ENCODE data around the gene BBLN.

DNA sequence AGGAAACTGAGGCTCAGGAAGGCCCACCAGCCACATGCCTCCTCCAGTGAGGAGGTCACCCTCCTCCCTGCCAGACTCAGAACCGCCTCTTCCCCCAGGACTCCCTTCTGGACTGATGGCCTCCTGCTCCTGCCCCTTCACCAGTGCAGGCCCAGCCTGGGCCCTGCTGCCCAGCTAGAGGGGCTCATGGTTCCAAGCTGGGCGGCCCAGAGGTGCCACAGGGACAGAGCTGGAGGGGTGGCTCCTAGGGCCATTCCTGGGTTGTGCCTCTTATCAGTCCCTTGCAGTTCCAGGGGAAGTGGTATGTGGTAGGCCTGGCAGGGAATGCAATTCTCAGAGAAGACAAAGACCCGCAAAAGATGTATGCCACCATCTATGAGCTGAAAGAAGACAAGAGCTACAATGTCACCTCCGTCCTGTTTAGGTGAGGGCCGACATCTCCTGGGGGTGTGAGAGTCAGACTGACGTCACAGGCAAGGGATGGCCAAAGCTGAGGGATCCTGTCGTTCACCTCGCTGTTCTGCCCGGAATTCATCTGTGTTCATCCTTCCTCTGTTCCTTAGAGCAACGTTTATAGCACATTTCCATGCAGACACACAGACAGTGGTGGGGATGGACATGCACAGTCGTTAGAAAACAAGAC is 10.0 kb upstream of the BBLN start:
- TF ChIP-seq CREB5 (CRISPR knock-in tag; IDR thresholded peaks at IDR 0.05; ENCODE audit: low read depth) (no peak), BACH2 (CRISPR knock-in tag; IDR thresholded peaks at IDR 0.05; ENCODE audit: borderline replicate concordance) (no peak), GLIS3 (CRISPR knock-in tag; IDR thresholded peaks at IDR 0.05) (no peak), TCF4 (CRISPR knock-in tag; IDR thresholded peaks at IDR 0.05; ENCODE audit: borderline replicate concordance) (no peak)
- TF ChIP-seq, protein P1, sequence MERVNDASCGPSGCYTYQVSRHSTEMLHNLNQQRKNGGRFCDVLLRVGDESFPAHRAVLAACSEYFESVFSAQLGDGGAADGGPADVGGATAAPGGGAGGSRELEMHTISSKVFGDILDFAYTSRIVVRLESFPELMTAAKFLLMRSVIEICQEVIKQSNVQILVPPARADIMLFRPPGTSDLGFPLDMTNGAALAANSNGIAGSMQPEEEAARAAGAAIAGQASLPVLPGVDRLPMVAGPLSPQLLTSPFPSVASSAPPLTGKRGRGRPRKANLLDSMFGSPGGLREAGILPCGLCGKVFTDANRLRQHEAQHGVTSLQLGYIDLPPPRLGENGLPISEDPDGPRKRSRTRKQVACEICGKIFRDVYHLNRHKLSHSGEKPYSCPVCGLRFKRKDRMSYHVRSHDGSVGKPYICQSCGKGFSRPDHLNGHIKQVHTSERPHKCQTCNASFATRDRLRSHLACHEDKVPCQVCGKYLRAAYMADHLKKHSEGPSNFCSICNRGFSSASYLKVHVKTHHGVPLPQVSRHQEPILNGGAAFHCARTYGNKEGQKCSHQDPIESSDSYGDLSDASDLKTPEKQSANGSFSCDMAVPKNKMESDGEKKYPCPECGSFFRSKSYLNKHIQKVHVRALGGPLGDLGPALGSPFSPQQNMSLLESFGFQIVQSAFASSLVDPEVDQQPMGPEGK (CRISPR knock-in tag; IDR thresholded peaks at IDR 0.05; ENCODE audit: borderline replicate concordance): no peak

Data from SK-N-SH treated with all-trans-retinoic acid at 6 μM for 48 hours (cell line).